ENCODE results near the gene SLC43A1.

SLC43A1 gene

DNA sequence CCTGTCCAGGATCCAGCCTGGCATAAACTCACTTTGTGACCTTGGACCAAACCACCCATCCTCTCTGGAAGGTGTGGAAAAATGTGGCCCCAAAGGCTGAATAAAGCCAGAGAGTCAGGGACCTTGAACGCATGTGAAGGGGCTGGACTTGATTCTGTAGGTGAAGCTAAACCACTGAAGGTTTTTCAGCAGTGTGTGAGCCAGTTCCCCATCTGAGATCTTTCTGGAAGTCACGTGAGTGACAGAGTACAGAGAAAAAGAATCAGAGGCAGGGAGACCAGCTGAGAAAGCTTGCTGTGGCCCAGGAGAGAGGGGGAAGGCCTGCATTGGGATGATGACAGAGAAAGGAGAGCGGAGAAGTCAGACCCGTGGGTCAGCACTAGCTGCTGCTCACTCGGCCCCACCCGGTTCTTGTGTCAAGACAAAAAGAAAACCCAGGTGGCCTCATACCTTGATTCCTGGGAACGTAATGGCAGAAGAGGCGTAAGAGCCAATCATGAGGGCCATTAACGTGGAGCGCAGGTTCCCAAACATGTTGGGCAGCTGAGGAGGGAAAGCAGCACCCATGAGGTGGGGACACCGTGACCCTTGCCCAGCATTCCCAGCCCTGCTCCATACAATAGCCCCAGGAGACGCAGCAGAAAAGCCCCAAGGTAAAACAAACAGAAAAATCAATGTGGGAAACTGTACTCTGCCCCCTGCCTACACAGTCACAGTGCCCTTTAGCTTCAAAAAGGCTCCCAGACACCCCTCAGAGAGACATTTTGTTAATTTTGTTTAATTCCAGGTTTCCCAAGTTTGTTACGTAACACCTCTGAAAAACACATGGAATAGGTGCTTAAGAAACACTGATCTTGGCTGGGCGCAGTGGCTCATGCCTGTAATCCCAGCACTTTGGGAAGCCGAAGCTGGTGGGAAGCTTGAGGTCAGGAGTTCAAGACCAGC lies 17.9 kb downstream of the SLC43A1 start:
- no peak for DNase-seq

DNA sequence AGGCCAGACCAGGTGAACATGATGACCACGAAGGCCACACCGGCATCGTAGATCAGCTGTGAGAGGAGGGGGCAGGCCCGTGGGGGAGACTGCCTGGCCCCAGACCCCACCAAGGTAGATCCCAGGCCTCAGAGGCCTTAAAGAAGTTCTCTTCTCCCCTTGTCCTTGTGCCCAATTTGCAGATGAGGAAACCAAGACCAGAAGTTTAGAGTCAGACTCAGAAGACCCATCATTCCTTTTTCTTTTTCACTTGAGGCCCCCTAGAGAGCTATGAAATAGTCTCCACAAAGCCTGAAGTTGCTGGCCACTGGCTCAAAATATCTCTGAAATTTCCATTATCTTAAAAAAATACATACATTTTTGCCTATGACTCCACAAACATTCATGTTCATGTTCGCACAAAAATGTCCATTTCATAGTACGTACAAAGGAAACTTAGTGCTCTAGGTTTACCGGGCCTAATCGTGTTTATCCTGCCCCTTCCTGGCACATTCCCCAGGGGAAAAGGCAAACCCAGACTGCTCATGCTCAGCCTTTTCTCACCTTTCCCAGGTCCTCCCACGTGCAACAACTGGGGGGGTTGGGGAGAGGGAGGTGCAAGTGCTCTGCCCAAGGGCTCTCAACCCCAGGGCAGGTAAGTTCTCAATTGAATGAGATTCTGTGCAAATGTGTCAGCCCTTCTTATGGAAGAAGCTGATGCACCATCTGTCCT lies 19.2 kb downstream of the SLC43A1 start:
- no peak for DNase-seq

DNA sequence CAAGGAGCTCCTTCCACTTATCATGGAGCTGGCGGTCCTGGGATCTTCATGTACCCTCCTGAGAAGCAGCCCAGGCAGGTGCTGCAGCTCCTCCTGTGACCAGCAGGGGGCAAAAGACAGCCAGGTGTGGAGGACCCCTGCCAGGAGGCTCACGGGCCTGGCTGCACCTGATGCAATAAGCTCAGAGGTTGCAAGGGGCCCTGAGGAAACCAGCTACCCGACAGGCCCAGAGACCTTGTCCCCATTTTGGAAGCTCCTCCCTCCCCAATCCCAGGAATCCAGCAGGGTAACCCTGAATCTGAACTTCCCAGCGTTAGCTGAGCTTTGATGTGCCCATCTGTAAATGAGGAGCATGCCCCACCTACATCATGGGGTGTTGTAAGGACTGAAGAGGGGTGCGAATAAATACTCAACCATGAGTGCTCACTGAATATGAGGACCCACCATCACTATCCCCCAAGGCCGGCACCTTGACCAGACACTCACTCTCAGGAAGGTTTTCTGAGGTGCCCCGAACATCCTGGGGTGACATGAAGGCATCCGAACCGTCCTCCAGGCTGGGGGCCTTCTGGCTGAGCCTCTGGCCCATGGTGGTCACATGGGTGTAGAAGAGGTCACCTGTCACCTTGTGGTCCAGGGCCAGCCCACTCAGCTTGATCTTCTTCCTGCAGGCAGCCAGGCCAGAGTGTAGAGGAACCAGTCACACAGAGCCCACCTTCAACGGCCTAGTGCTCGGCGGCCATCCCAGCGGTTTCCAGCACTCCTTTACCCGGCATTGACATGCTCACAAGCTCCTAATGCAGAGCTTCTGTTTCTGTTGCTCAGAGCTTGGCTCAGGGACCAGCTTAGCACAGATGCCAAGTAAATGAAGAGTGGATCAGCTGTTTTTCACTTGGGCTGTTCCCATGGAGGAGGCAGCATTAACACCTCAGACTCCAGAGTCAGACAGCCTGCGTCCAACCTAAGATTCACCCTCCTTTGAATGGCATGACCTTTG lies 21.7 kb downstream of the SLC43A1 start:
- peak; percentile 63 for DNase-seq

DNA sequence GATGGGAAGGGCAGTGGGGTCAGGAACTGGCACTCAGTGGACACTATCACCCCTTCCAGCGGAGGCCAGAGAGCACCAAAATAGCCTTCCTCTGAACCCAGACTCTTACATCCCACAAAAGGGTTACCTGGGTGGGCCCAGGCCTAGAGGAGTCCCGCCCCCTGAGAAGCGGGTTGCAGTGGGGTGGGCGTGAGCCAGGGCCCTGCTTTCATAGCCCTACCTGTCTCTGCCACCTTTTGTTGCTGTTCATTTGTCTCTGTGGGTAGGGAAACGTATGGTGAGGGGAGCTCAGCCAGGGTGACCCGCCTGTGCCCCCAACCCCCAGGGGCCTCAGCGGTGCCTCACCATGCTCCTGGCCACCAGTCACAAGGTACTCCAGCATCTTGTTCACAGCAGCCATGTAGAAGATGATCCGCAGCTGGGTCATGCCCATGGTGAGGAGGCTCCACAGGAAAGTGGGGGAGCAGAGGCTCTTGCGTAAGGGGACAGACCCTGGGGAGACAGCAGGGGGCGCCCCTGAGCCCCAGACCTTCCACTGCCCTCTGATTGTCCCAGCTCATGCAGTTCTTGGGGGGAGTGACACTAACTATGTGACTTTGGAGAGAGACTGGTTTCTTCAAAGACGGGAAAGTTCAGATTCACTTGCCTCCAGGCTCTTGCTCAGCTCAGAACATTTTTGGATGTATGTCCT lies 24.0 kb downstream of the SLC43A1 start:
- DNase-seq = peak; percentile 14

DNA sequence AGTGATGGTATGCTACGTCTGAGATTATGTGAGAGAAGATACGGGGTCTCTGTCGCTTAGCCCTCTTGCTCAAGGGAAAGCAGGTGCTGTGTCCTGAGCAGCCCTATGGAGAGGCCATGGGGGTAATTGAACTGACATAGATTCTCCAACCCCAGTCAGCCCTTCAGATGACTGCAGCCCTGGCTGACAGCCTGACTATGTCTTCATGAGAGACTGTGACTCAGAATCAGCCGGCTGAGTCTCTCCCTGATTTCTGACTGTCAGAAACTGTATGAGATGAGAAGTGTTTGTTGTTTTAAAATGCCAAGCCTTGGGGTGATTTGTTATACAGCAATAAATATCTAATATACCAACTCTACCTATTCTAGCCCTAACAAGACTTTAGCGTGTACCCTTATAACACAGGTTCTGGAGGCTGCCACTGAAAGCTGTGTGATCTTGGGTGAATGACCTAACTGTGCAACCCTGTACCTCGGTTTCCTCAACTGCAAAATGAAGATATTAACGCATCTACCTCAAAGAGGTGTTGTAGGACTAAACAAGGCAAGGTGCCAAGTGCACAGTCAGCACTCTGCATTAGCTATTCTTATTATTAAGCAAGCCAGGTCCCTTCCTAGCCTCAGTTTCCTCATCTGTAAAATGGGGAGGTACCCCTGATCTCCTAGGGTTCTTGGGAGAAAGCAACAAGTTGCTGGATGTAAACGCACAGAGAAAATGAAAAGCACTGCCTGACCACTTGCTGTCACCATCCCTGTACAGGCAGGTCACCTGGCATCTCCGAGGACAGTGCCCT lies 24.9 kb downstream of the SLC43A1 start:
- no peak for DNase-seq

DNA sequence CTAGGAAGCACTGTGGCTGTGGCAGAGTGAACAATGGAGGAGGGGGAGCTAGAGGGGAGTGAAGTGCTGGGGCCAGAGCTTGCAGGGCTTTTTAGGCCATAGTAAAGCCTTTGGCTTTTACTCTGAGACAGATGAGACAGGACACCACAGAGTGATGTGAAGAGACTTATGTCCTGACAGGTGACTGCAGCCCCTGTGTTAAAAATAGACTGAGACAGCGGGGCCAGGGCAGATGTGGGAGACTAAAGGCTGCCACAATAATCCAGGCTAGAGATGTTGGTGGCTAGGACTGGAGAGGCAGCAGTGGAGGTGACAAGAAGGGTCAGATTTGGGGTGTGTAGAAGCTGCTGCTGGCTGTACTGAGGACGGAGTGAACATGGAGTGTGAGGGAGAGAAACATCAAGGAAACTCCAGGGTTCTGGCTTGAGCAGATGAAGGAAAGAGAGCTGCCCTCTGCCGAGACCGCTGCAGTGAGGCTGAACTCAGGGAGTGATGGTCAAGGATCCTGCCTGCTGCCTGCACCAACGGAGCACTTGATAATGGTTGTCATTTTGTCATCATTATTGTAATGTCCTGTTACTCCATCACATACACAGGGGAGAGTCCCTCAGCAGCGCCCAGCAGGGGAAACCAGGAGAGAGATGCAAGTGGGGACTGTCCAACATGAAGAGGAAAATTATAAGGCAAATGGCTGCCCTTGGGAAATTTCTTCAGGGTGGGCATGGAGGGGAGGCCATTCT lies 27.4 kb downstream of the SLC43A1 start:
- DNase-seq = no peak

DNA sequence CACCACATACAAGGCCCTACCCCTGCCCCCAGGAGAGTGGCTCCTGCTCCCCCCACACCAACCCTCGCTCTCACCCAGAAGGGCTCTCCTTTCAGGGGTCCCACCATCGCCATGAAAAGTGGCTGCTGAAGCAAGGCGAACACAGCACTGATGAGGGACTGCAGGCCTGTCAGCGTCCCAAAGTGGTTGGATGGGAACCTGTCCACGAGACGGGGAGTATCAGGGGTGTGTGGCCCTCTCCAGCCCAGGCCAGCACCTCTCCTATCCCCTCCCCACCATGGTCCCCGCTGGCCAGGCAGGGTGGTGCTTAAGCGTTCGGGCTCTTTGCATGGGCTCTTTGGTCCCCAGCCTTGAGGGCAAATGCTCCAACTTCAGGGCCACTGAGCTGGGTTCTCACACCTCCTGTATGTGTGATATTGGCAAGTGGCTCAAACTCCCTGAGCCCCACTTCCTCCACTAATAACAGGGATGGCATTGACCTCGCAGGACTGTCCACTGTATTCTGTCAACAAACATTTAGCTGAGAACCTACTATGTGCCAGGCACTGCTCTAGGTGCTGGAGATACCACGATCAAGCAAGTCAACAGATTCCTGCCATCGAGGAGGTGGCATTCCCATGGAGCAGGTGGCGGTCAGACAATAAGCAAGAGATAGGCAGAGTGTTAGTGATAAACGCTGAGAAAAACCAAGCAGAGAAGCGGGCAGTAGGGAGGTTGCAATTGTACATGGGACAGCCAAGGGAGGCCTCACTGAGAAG lies 28.3 kb downstream of the SLC43A1 start:
- no peak for DNase-seq

DNA sequence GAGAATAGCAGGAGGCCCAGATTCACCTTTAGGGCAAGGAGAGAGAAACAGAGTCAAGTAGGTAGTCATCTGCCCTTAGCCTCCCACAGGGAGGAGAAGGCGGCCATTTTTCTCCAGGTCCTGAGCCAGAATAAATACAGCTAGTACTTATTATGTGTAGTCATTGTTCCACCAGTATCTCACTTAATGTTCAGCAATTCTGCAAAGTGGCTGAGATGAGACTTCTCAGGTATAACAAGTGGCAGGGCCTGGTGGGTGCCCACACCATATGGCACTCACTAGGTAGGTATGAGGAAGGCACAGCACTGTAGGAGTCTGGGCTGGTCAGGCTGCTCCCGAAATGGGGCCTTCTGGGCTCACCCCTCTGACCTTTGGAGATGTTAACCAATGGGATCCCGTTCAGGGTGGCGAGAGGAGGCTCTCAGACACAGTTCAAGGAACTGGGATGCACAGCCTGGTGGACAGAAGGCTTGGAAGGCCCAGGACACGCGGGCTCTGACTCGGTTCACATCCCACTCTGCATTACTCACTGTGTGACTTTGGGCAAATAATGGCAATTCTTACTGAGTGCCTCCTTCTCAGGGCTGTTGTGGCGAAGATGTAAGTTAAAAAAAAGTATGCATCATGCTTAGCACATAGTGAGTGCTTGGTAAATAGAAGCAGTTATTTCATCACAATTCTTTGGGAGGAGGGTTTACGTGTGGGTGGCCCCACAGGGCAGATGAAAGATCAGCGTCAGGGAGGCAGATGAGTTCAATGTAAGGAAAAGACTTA lies 30.1 kb downstream of the SLC43A1 start:
- no peak for DNase-seq

DNA sequence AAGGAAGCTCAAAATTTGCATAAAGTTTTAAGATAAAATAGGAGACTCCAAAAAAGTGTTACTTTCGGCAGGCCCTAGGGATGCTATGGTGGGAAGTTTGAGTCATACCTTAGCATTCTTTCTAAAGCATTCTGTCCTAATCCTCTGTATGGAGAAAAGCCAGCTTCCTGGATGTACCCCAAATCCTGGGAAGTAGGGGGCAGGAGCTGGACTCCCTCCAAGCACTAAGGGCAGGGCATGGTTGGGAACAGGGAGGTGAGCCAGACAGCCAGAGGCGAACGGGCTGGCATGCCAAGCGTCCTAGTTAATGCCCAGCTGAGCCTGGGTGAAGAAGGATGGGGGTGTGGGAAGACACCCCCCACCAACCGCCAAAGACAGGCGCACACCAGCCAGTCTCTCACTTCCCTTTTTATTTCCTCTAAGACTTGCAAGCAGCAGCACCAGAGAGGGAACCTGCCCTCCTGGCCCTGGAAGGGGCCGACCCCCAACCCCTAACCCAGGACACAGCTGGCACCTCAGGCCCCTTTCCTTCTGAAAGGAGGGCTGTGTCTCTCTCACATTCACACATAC lies 31.3 kb downstream of the SLC43A1 start:
- DNase-seq = no peak

DNA sequence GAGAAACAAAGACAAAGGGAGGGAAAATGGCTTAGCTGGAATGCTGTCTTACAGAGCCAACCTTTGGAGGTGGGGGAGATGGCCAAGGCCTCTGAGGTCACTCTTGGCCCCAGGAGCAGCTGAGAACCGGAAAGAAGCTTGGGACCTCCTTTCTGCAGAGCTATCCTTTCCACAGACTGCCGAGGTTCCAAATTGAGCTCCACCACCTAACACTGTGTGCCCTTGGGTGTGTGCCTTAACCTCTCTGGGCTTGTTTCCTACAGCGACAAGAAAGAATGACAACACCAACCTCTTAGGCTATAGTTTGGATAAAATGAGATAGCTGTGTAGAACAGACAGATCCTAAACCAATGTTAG lies 32.0 kb downstream of the SLC43A1 start:
- no peak for DNase-seq

DNA sequence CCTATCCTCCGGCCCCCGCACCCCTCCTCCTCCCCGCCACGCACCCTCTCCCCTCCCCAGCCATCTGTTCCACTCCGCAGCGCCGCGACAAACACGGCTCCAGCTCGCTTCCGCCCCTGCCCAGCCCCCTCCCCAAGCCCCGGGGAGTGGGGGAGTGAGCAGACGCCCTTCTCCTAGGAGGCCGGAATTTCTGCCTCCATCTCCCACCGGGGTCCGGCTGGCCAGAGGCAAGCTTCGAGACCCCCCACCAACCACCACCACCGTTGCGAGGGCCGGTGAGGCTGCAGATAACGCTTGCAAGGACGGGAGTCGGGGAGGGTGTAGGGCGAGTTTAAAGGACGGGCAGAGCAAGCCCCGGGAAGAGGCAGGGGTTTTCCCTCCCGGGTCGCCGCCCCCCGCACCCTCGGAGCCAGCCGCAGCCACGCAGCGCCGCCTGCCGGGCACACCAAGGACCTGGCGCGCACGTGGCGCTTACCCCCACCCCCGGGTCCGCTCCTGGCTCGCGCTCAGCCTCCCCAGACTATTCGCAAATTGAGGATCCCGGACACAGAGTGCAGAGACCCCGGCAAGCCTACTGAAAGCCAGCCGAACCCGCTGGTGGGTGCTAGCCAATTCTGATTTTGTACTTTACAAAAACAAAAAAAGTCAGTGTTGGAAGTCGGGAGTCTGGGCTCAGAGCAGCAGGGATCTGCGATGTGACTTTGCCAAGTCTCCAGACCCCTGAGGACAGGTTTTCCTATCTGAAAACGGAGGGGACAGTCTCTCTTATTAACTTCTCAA lies 32.5 kb downstream of the SLC43A1 start:
- DNase-seq = peak; percentile 59

DNA sequence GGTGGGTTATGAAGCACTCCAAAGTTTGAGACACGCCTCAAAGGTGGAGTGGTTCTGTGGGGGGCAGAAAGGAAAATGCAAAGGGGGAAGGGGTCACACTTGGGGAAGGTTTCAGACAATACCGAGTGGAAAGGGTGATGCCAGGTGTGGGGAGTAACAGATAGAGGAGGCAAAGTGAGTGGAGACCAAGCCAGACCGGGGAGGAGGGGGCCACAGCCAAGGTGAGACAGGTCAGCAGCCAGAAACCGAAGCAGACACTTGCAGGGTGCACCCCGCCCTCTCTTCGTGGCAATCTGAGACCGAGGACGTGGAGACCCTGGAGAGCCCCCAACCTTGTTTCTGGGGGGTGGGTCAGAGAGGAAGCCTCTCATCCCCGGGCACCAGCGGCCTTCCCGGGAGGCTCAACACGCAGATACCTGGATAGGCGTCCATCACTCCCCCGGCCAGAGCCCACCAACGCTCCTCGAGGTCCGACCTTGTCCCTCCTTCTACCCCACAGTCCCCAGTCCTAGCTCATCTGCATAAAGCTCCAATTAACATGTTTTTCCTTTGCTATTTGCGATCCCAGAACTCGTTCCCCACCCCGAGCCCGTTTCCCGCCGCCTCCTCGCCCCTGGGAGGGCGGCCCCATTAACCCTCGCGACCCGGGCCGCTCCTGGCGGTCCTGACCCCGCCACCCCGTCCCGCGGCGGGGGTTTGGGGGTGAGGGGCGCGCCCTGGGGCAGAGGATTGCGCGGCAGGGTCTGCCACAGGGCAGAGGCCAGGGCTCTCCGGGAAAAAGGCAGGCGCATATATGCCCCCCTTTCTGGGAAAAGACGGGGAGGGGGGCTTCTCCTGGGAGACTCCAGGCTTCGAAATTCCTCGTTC lies 33.4 kb downstream of the SLC43A1 start:
- no peak for DNase-seq

DNA sequence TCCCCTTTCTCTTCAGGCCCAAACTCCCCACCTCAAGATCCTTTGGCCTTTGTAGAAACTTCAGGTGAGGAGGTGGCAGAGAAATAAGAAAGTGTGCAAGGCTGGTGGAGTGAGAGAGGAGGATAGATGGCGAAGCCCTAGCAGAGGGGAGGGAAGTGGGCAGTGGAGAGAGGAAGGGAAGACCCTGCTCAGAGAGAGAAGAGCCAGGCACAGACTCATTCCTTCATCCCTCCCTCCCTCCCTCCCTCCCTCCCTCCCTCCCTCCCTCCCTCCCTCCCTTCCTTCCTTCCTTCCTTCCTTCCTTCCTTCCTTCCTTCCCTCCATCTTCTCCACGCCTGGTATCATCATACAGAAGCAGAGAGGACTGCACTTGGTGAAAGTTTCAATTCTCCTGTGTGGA lies 34.2 kb downstream of the SLC43A1 start:
- DNase-seq = no peak

DNA sequence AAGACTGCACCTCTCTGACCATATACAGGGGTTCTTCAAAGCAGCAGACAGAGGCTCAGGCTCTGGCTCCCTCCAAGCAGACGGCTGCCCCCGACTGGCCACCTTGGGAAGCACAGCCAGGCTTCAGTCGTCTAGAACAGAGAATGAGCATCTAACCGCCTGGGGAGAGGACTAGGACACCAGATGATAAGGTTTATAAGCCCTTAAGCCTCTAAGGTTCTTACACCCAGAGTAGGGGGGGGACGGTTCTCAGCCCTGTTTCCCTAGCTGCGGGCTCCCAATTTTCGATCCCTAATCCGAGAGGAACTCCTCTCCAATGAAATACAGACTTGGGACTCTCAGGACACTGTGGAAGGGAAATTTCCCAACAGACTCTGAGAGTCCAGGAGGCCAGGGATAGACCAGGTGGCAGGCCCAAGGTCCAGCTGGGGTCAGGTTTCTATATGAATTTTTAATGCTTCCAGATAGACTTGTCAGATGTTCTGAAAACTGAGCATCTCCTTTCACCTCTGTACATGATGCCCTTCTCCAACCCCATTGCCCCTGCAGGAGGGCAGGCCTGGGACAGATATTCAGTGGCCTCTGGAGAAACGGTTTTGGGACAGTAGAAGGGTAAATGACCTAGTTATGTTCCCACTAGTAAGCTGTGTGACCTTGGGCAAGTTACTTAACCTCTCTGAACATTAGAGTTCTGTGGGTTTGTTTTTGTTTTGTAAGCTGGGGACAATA lies 34.9 kb downstream of the SLC43A1 start:
- peak; percentile 21 for DNase-seq

DNA sequence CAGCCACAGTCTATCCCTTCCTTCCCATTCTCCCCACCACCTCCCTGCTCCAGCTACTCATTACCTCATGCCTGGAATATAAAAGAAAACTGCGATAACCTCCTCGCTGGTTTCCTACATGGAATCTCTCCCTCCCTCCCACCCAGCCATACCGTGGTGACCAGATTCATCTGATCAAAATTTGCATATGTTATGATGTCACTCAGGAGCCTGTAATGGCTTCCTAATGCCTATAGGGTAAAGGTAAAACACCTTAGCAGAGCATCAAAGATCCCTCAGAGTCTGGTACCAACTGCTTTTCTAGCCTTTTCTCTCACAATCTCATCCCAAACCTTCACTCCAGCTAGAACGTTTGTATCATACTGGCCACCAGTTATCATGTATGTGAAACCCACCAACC lies 35.6 kb downstream of the SLC43A1 start:
- no peak for DNase-seq

DNA sequence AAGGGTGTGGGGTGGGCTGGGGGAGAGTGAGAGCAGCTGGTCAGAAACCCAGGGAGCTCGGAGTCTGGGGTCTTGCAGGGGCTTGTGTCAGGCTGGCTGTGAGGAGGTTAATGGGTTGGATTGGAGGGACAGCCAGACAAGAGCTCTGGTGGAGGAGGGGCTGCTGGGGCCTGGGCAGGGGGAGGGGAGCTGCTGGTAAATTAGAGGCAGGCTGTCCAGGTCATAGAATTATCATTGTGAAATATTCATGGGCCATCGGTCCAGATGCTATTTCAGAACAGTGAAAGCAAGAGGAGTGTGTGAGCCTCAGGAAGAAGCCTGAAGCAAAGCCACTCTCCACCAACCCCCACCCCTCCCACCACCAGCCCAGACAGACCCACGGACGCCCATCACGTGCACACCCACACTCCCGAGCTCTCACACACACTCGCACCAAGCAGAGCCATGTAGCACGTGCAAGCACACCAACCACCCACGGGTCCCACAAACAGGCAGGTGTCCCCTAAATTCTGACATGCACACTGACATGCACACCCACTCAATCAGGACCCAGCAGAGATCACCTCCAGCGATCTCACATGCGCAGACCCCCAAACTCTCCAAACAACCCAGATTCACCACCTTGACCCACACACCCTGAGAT lies 36.4 kb downstream of the SLC43A1 start:
- DNase-seq = no peak
